ENCODE measurements around the gene FBXO15.

FBXO15 gene

DNA sequence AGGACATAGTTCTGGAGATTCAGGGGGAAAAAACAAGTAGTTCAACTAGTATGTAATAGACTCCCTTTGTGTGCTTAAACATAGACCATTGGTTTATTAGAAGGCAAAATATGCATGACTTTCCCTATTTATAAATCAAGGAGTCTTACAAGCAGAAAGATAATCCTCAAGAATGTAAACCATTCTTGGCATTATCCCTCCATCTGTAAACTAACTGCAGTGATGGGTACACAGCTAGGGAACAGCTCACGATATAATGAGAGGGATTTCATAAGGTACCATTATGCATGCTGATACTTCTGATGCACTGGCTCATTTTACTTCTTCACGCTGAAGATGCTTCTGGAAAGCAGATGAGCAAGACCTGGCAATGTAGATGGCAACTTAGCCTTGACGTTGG is 878 bp downstream of the FBXO15 start:
- Histone ChIP-seq H2AFZ (ENCODE audit: low read length) (peak overlapping the region; percentile 88), H3K4me3 (ENCODE audit: low read length) (peak overlapping the region; percentile 91)

DNA sequence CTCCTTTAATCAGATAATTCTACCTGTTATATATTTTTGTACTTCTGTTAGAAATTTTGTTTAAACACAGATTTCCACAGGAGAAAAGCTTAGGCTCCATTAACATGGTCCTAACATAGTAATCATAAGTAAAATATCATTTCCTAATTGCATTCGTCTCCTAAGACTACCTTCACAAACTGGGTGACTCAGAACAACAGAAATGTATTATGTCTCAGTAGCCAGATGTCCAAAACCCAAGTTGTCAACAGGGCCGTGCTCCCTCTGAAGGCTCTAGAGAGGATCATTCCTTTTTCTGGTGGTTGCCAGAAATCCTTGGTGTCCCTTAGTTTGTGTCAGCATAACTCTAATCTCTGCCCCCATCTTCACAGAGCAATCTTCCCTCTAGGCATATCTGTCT is 5.4 kb downstream of the FBXO15 start:
- Histone ChIP-seq H2AFZ (ENCODE audit: low read length) (no peak overlapping the region), H3K9ac (ENCODE audit: low read length) (no peak overlapping the region), H3K9me3 (replicated peaks; ENCODE audit: insufficient read depth, low read length) (no peaks in the 10 kb centered on the region), H3K4me3 (ENCODE audit: low read length) (no peak overlapping the region), H3K36me3 (replicated peaks; ENCODE audit: insufficient read depth, low read length) (no peaks in the 10 kb centered on the region), H3K79me2 (ENCODE audit: low read length) (no peaks in the 10 kb centered on the region), H3K4me2 (ENCODE audit: low read depth, low read length) (no peak overlapping the region), H3K27ac (ENCODE audit: low read length) (no peak overlapping the region), H4K20me1 (ENCODE audit: insufficient read depth, low read length) (no peaks in the 10 kb centered on the region), H3K4me1 (ENCODE audit: low read length) (peaks cover 11% of the 10 kb centered on the region; the same call in 1 of the 2 replicates), H3F3A (ENCODE audit: insufficient read depth, low read length) (0 out of 2 replicates have a peak, but pooled peaks cover 4% of the 10 kb centered on the region), H3K27me3 (replicated peaks; ENCODE audit: insufficient read depth, low read length) (no peaks in the 10 kb centered on the region), H3K9me2 (replicated peaks; ENCODE audit: insufficient read depth, low read length) (no peaks in the 10 kb centered on the region)
- TF ChIP-seq, protein P1, sequence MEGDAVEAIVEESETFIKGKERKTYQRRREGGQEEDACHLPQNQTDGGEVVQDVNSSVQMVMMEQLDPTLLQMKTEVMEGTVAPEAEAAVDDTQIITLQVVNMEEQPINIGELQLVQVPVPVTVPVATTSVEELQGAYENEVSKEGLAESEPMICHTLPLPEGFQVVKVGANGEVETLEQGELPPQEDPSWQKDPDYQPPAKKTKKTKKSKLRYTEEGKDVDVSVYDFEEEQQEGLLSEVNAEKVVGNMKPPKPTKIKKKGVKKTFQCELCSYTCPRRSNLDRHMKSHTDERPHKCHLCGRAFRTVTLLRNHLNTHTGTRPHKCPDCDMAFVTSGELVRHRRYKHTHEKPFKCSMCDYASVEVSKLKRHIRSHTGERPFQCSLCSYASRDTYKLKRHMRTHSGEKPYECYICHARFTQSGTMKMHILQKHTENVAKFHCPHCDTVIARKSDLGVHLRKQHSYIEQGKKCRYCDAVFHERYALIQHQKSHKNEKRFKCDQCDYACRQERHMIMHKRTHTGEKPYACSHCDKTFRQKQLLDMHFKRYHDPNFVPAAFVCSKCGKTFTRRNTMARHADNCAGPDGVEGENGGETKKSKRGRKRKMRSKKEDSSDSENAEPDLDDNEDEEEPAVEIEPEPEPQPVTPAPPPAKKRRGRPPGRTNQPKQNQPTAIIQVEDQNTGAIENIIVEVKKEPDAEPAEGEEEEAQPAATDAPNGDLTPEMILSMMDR (IDR thresholded peaks at IDR 0.05; ENCODE audit: low read length): no peak
- no peak for TF ChIP-seq EZH2 (optimal IDR thresholded peaks at IDR 0.05; ENCODE audit: low read depth, low read length)
- TF ChIP-seq EZH2phosphoT487 (IDR thresholded peaks at IDR 0.05; ENCODE audit: low read length): no peak
- no peak for DNase-seq

More for the DNA sequence above, 878 bp downstream of the FBXO15 start:
- H3K4me2 ChIP-seq (ENCODE audit: low read depth, low read length): peak overlapping the region; percentile 86
- H3K4me1 ChIP-seq (ENCODE audit: low read length): peaks cover 22% of the 10 kb centered on the region
- H3K9me3 ChIP-seq (replicated peaks; ENCODE audit: insufficient read depth, low read length): no peaks in the 10 kb centered on the region
- no peaks in the 10 kb centered on the region for H3K9me2 ChIP-seq (replicated peaks; ENCODE audit: insufficient read depth, low read length)
- DNase-seq: no peak
- no peaks in the 10 kb centered on the region for H3K27me3 ChIP-seq (replicated peaks; ENCODE audit: insufficient read depth, low read length)
- H3K36me3 ChIP-seq (replicated peaks; ENCODE audit: insufficient read depth, low read length): no peaks in the 10 kb centered on the region
- TF ChIP-seq, protein P1 (IDR thresholded peaks at IDR 0.05; ENCODE audit: low read length): no peak
- TF ChIP-seq EZH2phosphoT487 (IDR thresholded peaks at IDR 0.05; ENCODE audit: low read length) (no peak), EZH2 (optimal IDR thresholded peaks at IDR 0.05; ENCODE audit: low read depth, low read length) (no peak)
- H3K27ac ChIP-seq (ENCODE audit: low read length): no peak overlapping the region
- H4K20me1 ChIP-seq (ENCODE audit: insufficient read depth, low read length): no peaks in the 10 kb centered on the region
- H3K79me2 ChIP-seq (ENCODE audit: low read length): peaks cover 34% of the 10 kb centered on the region
- peaks cover 9% of the 10 kb centered on the region; the same call in 1 of the 2 replicates for H3F3A ChIP-seq (ENCODE audit: insufficient read depth, low read length)
- H3K9ac ChIP-seq (ENCODE audit: low read length): no peak overlapping the region; the same call in 1 of the 2 replicates

DNA sequence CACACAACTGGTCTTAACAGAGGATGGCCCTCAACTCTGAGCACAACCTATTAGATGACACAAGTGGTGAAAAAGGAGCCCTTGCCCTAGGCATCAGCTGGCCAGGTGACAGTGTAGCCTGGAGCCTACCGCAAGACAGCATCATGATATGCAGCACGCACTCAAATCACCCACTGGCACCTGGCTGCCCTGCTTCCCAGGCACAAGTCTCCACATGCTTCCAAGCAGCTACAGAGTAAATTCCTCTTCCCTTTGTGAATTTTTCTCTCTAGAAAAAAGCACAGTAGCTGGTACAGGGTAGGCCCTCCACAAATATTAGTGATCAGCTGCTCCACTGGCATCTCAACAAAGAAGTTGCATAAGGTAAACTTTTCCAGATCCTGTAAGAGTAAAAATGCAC is 6.0 kb downstream of the FBXO15 start:
- Histone ChIP-seq H3K4me2 (ENCODE audit: low read depth, low read length) (no peak overlapping the region), H3K36me3 (replicated peaks; ENCODE audit: insufficient read depth, low read length) (no peaks in the 10 kb centered on the region)
- TF ChIP-seq, protein P1 (IDR thresholded peaks at IDR 0.05; ENCODE audit: low read length): no peak
- TF ChIP-seq EZH2 (optimal IDR thresholded peaks at IDR 0.05; ENCODE audit: low read depth, low read length) (no peak), EZH2phosphoT487 (IDR thresholded peaks at IDR 0.05; ENCODE audit: low read length) (no peak)

More for the DNA sequence above, 6.0 kb downstream of the FBXO15 start:
- Histone ChIP-seq H2AFZ (ENCODE audit: low read length) (no peak overlapping the region), H3K79me2 (ENCODE audit: low read length) (no peaks in the 10 kb centered on the region), H4K20me1 (ENCODE audit: insufficient read depth, low read length) (no peaks in the 10 kb centered on the region), H3K9ac (ENCODE audit: low read length) (no peak overlapping the region), H3K4me1 (ENCODE audit: low read length) (peaks cover 5% of the 10 kb centered on the region; the same call in 1 of the 2 replicates), H3K27me3 (replicated peaks; ENCODE audit: insufficient read depth, low read length) (no peaks in the 10 kb centered on the region), H3K27ac (ENCODE audit: low read length) (no peak overlapping the region), H3K4me3 (ENCODE audit: low read length) (no peak overlapping the region), H3F3A (ENCODE audit: insufficient read depth, low read length) (no peaks in the 10 kb centered on the region), H3K9me2 (replicated peaks; ENCODE audit: insufficient read depth, low read length) (no peaks in the 10 kb centered on the region), H3K9me3 (replicated peaks; ENCODE audit: insufficient read depth, low read length) (no peaks in the 10 kb centered on the region)
- no peak for DNase-seq

Measured in MM.1S (cell line).